GM18519 (cell line): Measurements from ENCODE around the gene YIF1A.
"Not testable (repeated sequence)": the region's sequence is repeated elsewhere in the genome, so short reads cannot be mapped to it uniquely, and the experiment has no call there.

Source experiments
- ATAC-seq: cut with Tn5 transposase; IDR thresholded peaks from one replicate; pipeline ENCODE4 v1.9.1; 2021; ENCODE audit warnings: mild to moderate bottlenecking, moderate library complexity; ENCODE audit not compliant: unreplicated experiment, low FRiP score

Gene YIF1A

GRCh38 chr11:66287889-66288670 lies 863 bp downstream of the YIF1A start:
- no peak for ATAC-seq

- no peak for ATAC-seq
Observed at GRCh38 chr11:66287211-66287888, 1.6 kb downstream of the YIF1A start.

GRCh38 chr11:66286699-66287098 lies 2.2 kb downstream of the YIF1A start:
- ATAC-seq, result no peak

- ATAC-seq, result no peak
Observed at GRCh38 chr11:66285250-66285947, 3.5 kb downstream of the YIF1A start.

- ATAC-seq, result no peak
Observed at GRCh38 chr11:66284526-66285078, 4.3 kb downstream of the YIF1A start.

- ATAC-seq, result no peak
Observed at GRCh38 chr11:66283461-66284105, 5.4 kb downstream of the YIF1A start.

- peak; percentile 57 for ATAC-seq
Observed at GRCh38 chr11:66282468-66283455, 6.2 kb downstream of the YIF1A start.

- no peak for ATAC-seq
Observed at GRCh38 chr11:66281776-66282467, 7.0 kb downstream of the YIF1A start.

- ATAC-seq, result no peak
Observed at GRCh38 chr11:66281001-66281400, 7.9 kb downstream of the YIF1A start.

GRCh38 chr11:66280428-66280827 lies 8.5 kb downstream of the YIF1A start:
- ATAC-seq, result no peak

GRCh38 chr11:66279092-66279734 lies 9.7 kb downstream of the YIF1A start:
- ATAC-seq, result no peak

GRCh38 chr11:66278363-66279091 lies 10.4 kb downstream of the YIF1A start:
- no peak for ATAC-seq

GRCh38 chr11:66277471-66278362 lies 11.2 kb downstream of the YIF1A start, which contains the start of gene CNIH2:
TSS of gene CNIH2 (plus strand) at chr11:66278175. CDS start at chr11:66278457, 282 bp downstream.
- ATAC-seq, result no peak

- ATAC-seq, result not testable (repeated sequence)
Observed at GRCh38 chr11:66277064-66277463, 11.9 kb downstream of the YIF1A start.

- not testable (repeated sequence) for ATAC-seq
Observed at GRCh38 chr11:66276619-66277018, 12.3 kb downstream of the YIF1A start.

GRCh38 chr11:66275984-66276612 lies 12.8 kb downstream of the YIF1A start:
- no peak for ATAC-seq
